Omental fat pad (tissue), 4 donors: Measurements from ENCODE around the gene SEMA4D. TPM values are rescaled to one million over a fixed set of nuclear protein-coding genes. Genes with fewer than 3 reads are reported as not detected.

ENCODE experiments used
- ATAC-seq: fragments of 150-250 bp; one replicate; pipeline ENCODE4 v1.9.1; 2016; ENCODE audit warnings: mild to moderate bottlenecking, moderate library complexity; ENCODE audit not compliant: low FRiP score
- DNase-seq: peaks from one replicate; pipeline ENCODE4 v3.0.0-alpha.2; 2019; ENCODE audit warnings: low spot score
- total RNA-seq, 4 donors: library from RNA; depleted of rRNA; stranded (reverse); fragments of >200 nt; gene quantifications; one replicate each; pipeline ENCODE4 v1.1.0, GENCODE V29; 2016
- TF ChIP-seq, protein P1 (sequence below), 3 donors: fragments of 450-650 bp; IDR thresholded peaks; one replicate each; pipeline ENCODE4 v1.5.1; 2016 to 2017; ENCODE audit warnings: antibody characterized with exemption in 3 of 3, mild to moderate bottlenecking in 3 of 3, moderate library complexity in 2 of 3

SEMA4D gene
- total RNA-seq, 4 donors from 2014 or later = 14.2 to 49.5 (median 18.3) TPM

DNA sequence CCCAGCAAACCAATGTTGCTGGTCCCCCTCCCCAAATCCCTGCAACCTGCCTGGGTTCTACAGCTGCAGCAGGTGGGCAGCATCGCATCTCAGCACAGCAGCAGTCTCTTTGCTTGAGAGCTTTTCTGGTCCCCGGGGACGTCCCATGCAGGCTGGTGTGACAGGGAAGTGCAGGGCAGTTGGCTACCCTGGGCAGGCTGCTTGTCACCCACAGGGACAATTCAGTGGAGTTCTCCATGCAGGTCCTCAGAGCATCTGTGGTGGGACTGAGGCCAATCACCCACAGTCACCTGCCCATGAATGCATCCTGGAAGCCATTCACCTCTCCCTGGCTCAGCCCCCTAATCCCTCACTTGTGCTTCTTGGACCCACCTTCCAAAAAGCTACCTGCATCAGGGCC is 43.9 kb upstream of the SEMA4D start:
- no peak for DNase-seq
- TF ChIP-seq, protein P1, sequence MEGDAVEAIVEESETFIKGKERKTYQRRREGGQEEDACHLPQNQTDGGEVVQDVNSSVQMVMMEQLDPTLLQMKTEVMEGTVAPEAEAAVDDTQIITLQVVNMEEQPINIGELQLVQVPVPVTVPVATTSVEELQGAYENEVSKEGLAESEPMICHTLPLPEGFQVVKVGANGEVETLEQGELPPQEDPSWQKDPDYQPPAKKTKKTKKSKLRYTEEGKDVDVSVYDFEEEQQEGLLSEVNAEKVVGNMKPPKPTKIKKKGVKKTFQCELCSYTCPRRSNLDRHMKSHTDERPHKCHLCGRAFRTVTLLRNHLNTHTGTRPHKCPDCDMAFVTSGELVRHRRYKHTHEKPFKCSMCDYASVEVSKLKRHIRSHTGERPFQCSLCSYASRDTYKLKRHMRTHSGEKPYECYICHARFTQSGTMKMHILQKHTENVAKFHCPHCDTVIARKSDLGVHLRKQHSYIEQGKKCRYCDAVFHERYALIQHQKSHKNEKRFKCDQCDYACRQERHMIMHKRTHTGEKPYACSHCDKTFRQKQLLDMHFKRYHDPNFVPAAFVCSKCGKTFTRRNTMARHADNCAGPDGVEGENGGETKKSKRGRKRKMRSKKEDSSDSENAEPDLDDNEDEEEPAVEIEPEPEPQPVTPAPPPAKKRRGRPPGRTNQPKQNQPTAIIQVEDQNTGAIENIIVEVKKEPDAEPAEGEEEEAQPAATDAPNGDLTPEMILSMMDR (IDR thresholded peaks at IDR 0.05) = no peak

DNA sequence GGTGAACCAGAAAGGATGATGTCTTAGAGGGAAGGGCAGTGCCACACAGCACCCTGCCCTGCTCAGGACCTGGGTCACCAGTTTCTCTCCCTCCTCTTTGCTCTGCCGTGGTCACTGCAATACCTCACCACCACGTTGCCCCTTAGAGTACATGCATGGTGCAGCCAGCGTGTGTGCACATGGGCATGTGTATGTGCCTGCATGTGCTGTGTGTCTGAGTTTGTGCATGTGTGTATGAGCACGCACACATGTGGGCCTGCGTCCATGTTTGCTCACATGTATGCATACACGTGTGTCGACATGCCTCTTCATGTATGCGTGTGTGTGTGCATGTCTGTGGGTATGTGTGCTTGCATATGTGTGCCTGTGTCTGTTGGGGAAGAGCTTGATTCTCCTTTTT is 41.5 kb upstream of the SEMA4D start:
- ATAC-seq (no peak), DNase-seq (no peak)
- TF ChIP-seq, protein P1 (IDR thresholded peaks at IDR 0.05) = no peak

More for the DNA sequence above, 43.9 kb upstream of the SEMA4D start:
- no peak for ATAC-seq

- ATAC-seq (no peak), DNase-seq (no peak)
- TF ChIP-seq, protein P1 (IDR thresholded peaks at IDR 0.05) = no peak
These were observed 41.0 kb upstream of the SEMA4D start for GRCh38 chr9:89538871-89539270.

DNA sequence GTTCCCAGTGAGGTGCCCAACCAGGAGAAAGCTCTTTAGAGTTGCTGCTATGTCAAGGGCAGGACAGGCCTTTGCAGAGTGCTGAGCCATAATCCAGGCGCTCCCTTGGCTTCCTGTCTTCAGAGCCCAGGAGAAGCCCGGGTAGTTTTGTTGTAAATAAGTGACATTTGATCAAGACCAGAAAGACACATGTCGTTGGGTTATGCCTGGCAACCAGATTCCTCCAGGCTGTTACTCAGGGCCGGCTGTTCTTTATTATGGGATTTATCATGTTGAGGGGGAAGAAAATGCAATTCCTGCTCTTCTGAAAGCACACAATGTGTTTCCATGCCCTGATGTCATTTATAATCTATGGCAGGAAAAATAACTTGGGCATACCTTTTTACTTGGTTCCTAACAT is 39.3 kb upstream of the SEMA4D start:
- DNase-seq = no peak
- TF ChIP-seq, protein P1 (IDR thresholded peaks at IDR 0.05) = no peak
- no peak for ATAC-seq

DNA sequence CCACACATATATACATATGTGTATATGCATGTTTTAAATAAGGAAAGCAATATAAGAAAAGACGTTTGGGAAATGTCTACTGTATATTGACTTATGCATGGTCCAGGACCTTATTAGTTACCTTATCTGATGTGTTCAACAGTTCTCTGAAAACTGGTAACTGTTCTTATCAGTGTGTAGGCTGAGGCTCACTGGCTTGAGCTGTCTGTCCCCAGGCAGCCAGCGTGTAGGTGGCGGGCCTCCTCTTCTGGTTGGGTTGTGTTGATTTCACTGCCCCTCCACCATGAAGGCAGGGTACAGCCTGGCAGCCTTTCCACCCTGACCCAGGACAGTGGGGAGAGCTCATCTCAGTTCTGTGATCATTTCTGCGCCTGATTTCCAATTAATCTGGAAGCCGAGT is 38.7 kb upstream of the SEMA4D start:
- TF ChIP-seq, protein P1 (IDR thresholded peaks at IDR 0.05) = no peak
- ATAC-seq (no peak), DNase-seq (no peak)

DNA sequence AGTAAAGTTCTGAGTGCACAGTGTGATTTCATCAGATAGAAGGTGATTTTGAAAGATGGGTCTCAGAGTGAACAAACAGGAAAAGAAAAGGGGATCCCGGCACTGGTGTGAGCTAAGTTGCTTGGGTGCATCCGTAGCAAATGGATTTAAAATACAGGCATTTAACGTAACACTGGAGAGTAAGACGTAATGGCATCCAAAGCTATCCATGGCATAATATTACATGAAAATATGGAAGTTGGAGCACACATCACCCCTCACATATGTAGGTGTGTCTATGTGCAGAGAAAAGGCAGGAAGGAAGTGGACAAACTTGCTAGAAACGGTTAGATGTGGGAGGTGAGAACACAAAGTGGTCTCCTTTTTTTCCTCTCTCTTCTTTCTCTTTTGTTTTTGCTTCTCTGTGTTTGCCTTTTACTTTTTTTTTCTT is 38.2 kb upstream of the SEMA4D start:
- TF ChIP-seq, protein P1 (IDR thresholded peaks at IDR 0.05) = no peak
- DNase-seq = no peak
- no peak for ATAC-seq

GRCh38 chr9:89535461-89535860 is 37.5 kb upstream of the SEMA4D start:
- TF ChIP-seq, protein P1 (IDR thresholded peaks at IDR 0.05) = no peak
- ATAC-seq (no peak), DNase-seq (no peak)
